ENCODE results near the gene SPATS1.
"Not testable (repeated sequence)": the region's sequence is repeated elsewhere in the genome, so short reads cannot be mapped to it uniquely, and the experiment has no call there.

The SPATS1 gene

GRCh38 chr6:44346818-44347217 is 4.4 kb downstream of the SPATS1 start:
- not testable (repeated sequence) for DNase-seq (ENCODE audit: low read depth)

GRCh38 chr6:44349904-44350649 is 7.6 kb downstream of the SPATS1 start:
- no peak for DNase-seq (ENCODE audit: low read depth)

GRCh38 chr6:44350650-44350994 is 8.2 kb downstream of the SPATS1 start:
- not testable (repeated sequence) for DNase-seq (ENCODE audit: low read depth)

- no peak for DNase-seq (ENCODE audit: low read depth)
Measured at GRCh38 chr6:44352259-44352658, 9.8 kb downstream of the SPATS1 start.

- no peak for DNase-seq (ENCODE audit: low read depth)
Measured at GRCh38 chr6:44353336-44353735, 10.9 kb downstream of the SPATS1 start.

- DNase-seq (ENCODE audit: low read depth): no peak
Measured at GRCh38 chr6:44355640-44356039, 13.2 kb downstream of the SPATS1 start.

GRCh38 chr6:44356487-44356886 is 14.0 kb downstream of the SPATS1 start:
- DNase-seq (ENCODE audit: low read depth): no peak

- DNase-seq (ENCODE audit: low read depth): no peak
Measured at GRCh38 chr6:44359973-44360372, 17.5 kb downstream of the SPATS1 start.

GRCh38 chr6:44361947-44362346 is 19.5 kb downstream of the SPATS1 start:
- DNase-seq (ENCODE audit: low read depth): no peak

- no peak for DNase-seq (ENCODE audit: low read depth)
Measured at GRCh38 chr6:44363377-44363926, 21.0 kb downstream of the SPATS1 start.

- no peak for DNase-seq (ENCODE audit: low read depth)
Measured at GRCh38 chr6:44366781-44367180, 24.3 kb downstream of the SPATS1 start.

GRCh38 chr6:44367681-44368080 is 25.2 kb downstream of the SPATS1 start:
- DNase-seq (ENCODE audit: low read depth): no peak

GRCh38 chr6:44373051-44373450 is 30.6 kb downstream of the SPATS1 start:
- no peak for DNase-seq (ENCODE audit: low read depth)

GRCh38 chr6:44373787-44374186 is 31.3 kb downstream of the SPATS1 start:
- no peak for DNase-seq (ENCODE audit: low read depth)

GRCh38 chr6:44375071-44375470 is 32.6 kb downstream of the SPATS1 start:
- DNase-seq (ENCODE audit: low read depth): no peak

GRCh38 chr6:44377484-44377883 is 35.0 kb downstream of the SPATS1 start:
- DNase-seq (ENCODE audit: low read depth): no peak

GRCh38 chr6:44377971-44378370 is 35.5 kb downstream of the SPATS1 start:
- DNase-seq (ENCODE audit: low read depth): no peak

- DNase-seq (ENCODE audit: low read depth): no peak
Measured at GRCh38 chr6:44381739-44382138, 39.3 kb downstream of the SPATS1 start.

GRCh38 chr6:44386364-44386928 is 44.0 kb downstream of the SPATS1 start:
- DNase-seq (ENCODE audit: low read depth): no peak

GRCh38 chr6:44386929-44387345 is 44.5 kb downstream of the SPATS1 start:
- DNase-seq (ENCODE audit: low read depth): no peak

GRCh38 chr6:44387346-44388134 is 45.1 kb downstream of the SPATS1 start, which contains the start of gene CDC5L:
CDC5L (plus strand) TSS chr6:44387706; CDS start chr6:44387824, 118 bp downstream.
- peak; percentile 99 for DNase-seq (ENCODE audit: low read depth)

- DNase-seq (ENCODE audit: low read depth): peak; percentile 8
Measured at GRCh38 chr6:44388135-44388487, 45.7 kb downstream of the SPATS1 start.

- no peak for DNase-seq (ENCODE audit: low read depth)
Measured at GRCh38 chr6:44388887-44389286, 46.4 kb downstream of the SPATS1 start.
